Loucy (cell line): ENCODE results near the gene ABHD11.

Source experiments
- CTCF ChIP-seq: fragments of 200-600 bp; sonication (generic); conservative IDR thresholded peaks from 2 replicates; pipeline ENCODE4 v1.5.1; 2014; ENCODE audit warnings: mild to moderate bottlenecking, antibody characterized with exemption, low read length
- EZH2phosphoT487 ChIP-seq: fragments of 200-600 bp; IDR thresholded peaks from 2 replicates; pipeline ENCODE4 v1.6.1; 2018; ENCODE audit warnings: antibody characterized with exemption, mild to moderate bottlenecking, moderate library complexity, borderline replicate concordance

- no peak for TF ChIP-seq CTCF
- no peak for TF ChIP-seq EZH2phosphoT487
Measured at GRCh38 chr7:73726083-73726466, 12.5 kb downstream of the ABHD11 start.
